ENCODE data around the gene CHD1L.
"Not testable (repeated sequence)": the region's sequence is repeated elsewhere in the genome, so short reads cannot be mapped to it uniquely, and the experiment has no call there.

The CHD1L gene

DNA sequence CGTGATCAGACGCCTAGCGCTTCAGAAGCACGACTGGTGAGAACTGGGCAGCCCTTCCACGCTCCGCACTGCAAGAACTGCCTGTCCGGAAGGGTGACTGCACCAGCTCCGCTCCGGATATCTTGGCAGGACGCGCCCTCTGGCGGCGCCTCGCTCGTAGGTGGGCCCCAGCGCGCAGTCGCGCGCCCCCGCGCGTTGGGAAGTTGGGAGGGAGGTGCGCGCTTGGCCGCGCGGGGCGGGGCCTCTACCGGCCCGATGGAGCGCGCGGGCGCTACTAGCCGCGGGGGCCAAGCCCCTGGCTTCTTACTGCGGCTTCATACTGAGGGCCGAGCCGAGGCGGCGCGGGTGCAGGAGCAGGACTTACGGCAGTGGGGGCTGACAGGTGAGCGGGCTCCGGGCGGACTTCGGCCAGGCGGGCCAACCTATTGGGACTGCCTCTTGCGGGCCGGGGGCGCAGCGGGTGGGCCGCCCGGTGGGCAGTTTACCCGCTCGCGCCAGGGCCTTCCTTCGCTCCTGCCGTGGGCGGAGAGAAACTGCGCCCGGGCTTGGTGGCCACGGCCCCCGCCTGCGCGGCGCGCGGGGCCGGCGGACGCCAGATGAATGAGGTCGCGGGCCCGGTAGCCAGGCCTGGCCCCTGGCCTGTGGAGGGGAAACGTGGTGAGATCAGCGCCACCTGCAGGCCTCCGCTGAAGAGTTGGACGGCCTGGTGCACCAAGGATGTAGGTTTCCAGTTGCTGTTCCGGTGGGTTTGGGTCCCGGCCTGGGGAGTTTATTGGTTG lies at the start of gene CHD1L:
CHD1L (plus strand) TSS at position 236 of the 779 bp plus-strand sequence; CDS start at position 256, 20 bp downstream.
- DNase-seq, result peak; percentile 99

DNA sequence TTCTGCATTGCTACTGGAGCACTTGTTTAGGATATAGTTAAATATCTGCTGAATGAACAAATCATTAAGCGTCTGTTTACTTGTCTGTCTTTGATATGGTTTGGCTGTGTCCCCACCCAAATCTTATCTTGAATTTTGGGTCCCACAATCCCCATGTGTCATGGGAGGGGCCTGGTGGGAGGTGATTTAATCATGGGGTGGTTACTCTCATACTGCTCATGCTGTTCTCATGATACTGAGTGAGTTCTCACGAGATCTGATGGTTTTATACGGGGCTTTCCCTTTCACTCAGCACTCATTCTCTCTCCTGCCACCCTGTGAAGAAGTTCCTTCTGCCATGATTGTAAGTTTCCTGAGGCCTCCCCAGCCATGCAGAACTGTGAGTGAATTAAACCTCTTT lies 45.2 kb upstream of the CHD1L start:
- not testable (repeated sequence) for DNase-seq

DNA sequence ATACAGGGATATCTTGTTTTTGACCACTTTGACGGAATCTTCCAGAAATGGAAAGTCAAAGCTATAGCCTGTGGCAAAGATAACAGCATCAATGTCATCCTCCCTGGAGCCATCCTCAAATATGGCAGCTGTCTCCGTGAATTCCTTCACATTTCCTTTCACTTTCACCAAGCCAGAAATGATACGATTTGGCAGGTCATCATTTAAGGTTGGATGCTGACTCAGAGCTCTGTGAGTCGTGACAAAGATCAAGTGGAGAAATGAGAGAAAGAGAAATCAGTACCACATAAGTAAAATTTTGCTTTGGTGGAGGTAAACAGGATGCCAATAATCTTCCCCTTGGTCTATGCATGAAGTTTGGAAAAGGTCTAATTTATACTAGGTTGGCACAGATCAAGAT lies 41.2 kb upstream of the CHD1L start:
- DNase-seq, result no peak

DNA sequence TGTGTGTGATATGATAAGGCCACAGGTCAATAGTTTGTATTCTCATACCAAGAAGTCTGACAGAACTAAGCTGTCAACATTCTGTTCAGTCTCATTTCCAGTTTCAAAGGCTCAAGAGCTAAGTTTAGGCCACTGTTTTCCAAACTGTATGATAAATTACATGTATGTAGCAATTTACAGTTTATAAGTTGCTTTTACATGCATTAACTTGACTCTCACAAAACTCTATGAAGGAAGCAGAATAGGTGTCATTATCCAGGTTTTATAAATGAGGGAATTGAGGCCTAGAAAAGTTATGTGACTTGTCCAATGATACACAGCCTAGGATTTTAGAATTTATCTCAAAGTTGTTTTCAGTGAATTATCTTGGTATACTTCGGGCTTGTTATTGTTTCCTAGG lies 40.7 kb upstream of the CHD1L start:
- no peak for DNase-seq

DNA sequence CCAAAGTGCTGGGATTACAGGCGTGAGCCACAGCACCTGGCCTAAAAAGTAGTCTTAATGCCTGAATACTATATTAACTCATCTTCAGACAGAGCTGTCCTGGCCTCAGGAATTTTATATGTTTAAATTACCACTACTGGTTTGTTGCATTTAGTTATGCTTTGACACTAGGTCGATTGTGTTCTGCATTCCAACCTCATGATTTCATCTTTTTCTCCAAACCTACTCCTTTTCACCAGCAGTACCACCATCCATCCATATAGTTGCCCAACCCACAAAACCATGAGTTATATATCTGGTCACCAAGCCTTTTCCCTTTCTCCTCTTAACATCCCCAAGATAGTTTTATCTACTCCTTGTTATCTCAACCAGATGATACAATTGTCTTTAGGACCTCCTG lies 39.9 kb upstream of the CHD1L start:
- DNase-seq, result no peak

DNA sequence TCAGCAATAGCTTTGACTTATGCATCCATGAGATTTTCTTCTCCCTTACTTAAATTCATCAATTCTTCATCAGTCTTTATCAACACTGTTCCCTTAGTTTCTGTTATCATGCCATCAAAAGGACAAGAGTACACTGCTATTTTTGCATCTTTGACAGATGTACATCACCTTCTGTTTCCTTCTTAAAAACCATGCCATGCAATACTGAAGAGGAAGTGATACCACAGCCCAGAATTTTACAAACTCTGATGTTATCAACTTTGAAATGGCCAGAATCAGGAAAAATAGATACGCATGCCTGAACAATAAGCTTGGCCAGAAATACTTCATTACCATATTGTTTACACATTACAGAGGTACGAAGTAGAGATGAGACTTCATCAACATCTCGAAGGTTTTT lies 38.4 kb upstream of the CHD1L start:
- no peak for DNase-seq

DNA sequence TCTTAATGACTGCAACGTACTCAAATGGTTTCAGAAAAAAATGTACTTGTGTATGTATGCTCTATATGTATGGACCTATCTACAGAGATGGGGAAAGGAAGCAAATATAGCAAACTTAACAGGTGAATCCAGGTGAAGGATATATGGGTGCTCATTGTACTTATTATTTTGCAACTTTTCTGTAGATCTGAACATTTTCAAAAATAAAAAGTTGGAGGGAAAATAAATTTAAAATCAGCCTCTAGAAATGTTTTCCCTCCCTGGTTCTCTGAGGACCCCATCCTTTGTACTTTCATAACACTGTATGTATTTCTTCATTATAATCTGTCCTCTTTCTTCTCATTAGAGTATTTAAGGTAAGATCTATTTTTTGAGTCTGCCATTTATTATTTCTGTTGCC lies 35.3 kb upstream of the CHD1L start:
- no peak for DNase-seq

DNA sequence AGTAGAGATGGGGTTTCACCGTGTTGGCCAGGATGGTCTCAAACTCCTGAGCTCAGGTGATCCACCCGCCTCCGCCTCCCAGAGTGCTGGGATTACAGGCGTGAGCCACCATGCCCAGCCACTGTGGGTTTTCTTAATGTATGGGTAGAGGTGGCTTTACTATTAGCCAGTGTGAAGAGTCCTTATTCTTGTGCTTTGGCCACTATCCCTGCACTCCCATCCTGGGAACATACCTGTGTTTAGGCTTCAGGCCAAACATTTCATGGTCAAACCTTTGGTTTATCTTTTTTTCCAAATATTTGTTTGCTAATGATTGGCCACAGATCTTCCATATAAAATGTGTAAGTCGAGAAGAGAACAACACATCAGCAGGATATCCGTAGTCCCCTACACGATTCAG lies 33.9 kb upstream of the CHD1L start:
- no peak for DNase-seq

DNA sequence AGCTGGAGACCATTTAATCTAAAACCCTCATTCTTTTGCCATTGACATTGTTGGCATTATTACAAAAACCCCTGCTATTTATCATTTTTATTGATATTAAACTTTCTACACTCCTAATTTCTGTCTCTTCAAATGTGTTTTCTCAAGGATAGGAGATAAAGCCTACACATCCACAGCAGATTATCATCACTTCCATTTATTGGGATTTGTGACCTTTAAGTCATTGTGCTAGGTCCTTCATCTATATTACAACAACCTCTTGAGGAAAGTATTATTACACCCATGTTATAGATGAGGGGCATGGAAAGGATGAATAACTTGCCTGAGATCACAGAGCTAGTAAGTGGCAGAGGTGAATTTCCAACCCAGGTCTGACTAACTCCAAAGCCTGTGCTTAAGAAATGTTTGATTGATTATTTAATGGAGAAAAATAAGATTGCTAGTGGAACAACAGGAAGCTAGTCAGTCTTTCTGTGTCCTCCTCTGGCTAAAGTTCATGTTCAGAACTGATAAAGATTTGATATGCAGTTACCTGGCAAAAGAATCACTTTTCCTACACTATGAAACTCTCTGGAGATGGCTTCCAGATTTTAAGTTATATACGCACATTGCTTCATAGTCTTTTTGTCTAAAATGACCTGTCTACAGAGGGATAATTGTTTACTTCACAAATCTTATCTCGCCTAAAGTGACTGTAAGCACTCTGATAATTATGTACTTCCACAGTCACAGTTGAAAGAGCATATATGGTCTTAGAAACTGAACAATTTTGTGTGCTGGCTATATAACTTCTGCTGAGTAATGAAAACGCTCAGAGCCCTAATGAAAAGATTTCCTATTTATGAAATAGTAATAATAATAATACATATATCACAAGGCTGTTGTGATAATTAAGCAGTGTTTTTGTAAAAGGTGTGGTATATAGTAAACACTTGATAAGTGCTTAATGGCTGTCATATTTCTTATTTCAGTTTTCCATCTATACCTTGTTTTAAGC lies 32.4 kb upstream of the CHD1L start:
- no peak for DNase-seq

DNA sequence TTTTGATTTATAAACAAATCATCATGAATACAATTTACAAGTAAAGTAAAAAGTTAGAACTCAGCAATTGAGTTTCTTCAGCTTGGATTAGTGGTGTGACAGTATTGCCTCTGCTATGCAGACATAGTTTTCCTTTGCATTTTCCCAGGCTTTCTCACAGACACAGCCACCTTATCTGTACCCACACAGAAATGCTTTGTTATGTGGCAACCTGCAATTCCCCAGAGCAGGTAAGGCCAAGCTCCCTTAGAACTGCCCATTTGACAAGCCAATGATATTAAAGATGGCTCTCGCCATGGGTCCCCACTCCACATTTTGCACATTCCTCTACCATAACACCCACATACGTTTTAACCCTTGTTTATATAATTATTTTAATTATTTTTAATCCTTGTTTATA lies 31.5 kb upstream of the CHD1L start:
- DNase-seq, result no peak

DNA sequence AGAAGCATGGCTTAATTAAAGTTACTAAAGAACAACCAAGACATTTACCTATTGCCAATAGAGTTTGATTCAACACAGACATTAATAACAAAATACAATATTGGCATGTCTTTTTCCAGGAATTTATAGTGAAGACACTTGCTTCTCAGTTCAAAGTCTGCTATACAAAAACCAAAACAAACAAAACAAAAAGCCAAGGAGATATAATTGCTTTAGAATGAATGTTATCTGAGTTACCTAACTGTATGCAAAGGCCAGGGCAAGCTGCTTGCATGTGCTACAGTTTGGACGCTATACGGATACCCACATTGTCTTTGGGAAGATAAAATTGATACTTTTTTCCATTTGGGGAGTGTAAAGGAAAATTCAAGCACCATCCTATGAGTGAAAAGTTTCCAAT lies 30.9 kb upstream of the CHD1L start:
- no peak for DNase-seq

DNA sequence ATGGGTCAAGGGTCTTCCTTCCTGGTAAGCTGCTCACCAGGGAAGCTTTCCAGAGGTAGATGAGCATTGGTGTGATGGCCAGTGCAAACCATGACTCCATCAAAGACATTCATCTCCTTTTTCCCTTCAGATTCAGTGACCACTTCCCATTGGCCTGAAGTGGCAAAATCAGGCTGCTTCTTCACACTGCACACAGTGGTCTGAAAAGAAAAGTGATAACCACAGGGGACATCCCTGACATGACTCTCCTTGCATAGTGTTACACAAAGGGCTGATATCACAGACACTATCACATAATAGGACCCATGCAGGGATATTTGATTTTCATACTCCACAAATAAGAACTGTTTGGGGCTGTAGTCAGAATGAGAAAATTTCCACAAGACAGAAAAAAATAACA lies 29.2 kb upstream of the CHD1L start:
- no peak for DNase-seq

DNA sequence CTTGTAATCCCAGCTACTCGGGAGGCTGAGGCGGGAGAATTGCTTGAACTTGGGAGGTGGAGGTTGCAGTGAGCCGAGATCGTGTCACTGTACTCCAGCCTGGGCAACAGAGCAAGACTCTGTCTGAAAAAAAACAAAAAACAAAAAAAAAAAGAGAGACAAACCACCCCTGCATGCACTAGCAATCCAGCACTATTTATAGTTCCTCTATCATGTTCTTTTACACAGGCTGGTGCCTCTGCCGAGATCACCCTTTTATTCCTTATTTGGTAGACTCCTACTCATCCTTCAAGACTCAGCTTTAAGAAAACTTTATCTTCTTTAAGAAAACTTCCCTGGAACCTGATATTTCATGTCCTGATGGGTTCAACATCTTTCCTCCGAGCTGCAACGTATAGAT lies 28.2 kb upstream of the CHD1L start:
- DNase-seq, result no peak

DNA sequence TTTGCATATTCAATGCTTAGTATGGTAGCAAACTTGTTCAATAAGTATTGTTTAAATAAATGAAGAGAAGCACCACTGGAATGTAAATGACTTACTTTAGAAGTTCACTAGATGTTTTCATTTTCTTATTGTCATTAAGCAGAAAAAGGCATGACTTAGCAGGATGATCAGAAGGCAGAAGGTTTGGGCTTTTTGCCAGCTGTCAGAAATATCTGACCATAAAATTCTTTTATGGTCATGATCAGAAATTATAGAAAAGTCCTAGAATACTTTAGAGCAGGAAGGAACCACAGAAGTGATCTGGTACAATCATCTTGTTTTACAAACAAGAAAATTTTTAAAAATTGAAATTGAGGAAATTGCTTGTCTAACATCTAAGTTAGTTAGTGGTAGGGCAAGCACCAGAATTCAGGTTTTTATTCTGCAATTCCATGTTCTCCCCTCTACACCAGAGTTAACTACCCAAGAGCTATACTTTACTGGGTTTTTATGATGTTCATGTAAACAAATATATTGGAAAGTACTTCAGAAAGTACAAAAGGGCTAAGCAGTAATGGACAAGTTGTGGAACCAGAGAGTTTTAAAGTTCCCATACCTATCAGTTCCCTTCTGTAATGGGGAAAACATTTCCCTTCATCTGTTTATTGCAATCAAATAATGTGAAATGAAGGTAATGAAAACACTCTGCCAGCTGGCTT lies 27.5 kb upstream of the CHD1L start:
- no peak for DNase-seq

DNA sequence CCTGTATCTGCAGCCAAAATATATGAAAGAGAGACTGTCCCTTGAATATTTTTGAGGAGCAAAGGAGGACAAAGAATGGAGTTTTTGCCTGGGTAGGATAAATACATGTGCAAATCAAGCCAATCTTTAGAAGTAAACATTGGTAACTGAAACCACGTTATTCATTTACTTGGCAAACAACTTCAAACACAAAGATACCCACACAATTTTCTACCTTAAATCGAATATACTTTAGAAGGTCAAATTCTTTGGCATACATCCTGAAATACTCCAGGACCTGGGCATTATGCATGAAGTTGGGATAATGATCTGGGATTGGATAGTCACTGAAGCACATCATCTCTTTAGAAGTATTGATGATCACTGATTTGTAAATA lies 27.0 kb upstream of the CHD1L start:
- DNase-seq, result no peak

DNA sequence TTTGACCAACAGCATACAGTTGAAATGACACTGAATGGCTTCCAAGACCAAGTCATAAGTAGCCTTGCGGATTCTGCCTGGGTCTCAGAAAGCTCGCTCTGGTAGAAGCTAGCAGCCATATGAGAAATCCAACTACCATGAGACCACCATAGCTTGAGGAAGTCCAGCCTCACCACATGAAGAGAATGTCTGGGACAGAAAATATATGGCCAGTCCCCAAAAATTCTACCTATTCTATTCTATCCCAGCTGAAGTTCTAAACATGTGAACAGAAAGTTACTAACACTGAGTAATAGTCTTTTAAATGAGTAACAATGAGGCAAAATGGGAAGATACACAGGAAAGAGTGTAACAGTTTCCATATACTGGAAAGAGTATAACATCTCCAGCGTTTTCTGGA lies 26.4 kb upstream of the CHD1L start:
- no peak for DNase-seq

DNA sequence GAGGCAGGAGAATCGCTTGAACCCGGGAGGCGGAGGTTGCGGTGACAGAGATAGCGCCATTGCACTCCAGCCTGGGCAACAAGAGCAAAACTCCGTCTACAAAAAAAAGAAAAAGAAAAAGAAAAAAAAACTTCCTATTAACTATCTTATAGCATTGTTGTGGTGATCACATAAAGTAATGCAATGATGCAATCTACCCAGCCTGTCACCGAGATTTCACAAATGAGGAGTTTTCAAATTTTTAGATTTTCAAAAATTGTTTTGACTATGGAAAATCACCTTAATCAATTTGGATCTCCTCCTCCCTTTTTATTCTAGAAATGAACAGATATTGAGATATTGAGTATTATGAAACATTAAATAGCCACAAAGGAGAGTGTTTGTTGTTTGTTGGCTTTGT lies 25.3 kb upstream of the CHD1L start:
- no peak for DNase-seq

DNA sequence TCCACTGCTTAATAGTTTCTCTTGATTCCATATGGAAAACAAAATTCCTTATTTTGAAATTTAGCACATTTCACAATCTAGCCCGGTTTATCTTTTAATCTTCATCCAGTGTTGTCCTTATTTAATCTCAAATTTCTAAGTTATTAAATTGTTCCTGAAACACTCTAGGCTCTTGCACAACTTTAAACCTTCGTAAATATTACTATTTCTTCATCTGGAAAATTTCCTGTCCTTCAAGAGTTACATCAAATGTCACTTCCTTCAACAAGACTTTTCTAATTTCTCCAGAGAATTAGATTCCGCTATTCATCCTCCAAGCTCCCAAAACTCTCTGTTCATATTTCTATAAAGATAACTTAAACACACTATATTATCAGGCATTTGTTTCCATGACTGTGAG lies 23.9 kb upstream of the CHD1L start:
- no peak for DNase-seq

DNA sequence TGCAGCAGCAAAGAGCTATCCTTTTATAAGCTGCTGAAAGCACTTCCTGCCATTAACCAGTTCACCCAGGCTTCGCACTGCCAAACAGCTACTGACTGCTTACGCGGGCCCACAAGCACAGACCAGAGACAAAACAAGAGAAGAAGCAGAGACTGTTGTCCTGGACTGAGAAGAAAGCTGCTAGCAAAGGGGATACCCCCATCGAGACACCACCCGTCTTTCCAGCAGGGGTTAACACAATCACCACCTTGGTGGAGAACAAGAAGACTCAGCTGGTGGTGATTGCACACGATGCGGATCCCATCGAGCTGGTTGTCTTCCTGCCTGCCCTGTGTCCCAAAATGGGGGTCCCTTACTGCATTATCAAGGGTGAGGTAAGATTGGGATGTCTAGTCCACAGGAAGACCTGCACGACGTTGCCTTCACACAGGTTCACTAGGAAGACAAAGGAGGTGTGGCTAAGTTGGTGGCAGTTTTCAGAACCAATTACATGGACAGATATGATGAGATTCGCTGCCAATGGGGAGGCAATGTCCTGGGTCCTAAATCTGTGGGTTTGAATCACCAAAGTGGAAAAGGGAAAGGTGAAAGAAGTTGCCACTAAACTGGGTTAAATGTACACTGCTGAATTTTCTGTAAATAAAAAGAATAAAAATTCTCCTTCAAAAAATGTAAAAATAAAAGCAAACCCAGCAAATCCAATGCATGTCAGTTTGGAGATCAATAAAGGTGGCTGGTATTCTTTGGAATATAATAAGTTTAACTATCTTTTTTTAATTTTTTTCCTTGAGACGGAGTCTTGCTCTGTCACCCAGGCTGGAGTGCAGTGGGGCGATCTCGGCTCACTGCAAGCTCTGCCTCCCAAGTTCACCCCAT lies 18.5 kb upstream of the CHD1L start:
- no peak for DNase-seq

DNA sequence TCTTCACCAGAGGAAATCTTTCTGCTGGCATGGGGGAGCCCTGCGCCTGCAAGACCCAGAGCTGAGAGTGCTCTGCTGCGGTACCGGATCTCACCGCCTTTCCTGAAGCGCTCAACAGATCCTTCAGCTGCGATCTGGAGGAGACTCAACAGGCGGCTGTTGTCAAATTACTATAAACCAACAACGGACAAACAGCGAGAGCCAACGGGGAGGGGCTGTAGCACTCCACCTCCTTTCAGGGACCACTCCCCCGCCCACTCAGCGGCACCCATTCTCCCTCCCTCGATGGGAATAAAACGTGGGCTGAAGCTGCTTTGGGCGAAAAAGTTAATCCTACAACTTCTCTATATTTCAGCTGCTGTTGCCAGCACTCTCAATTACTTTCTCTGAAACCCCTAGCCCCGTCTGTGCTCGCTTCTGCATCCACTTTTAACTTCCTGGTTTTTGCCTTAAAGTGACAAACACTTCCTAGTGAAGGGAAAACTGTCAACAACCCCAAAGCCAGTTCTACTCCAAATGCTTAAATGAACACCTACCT lies 17.2 kb upstream of the CHD1L start, which contains the start of gene FMO5:
FMO5 (minus strand) TSS at position 147 of the 538 bp plus-strand sequence. CDS start 310 bp downstream, outside the sequence.
- DNase-seq, result peak; percentile 64

DNA sequence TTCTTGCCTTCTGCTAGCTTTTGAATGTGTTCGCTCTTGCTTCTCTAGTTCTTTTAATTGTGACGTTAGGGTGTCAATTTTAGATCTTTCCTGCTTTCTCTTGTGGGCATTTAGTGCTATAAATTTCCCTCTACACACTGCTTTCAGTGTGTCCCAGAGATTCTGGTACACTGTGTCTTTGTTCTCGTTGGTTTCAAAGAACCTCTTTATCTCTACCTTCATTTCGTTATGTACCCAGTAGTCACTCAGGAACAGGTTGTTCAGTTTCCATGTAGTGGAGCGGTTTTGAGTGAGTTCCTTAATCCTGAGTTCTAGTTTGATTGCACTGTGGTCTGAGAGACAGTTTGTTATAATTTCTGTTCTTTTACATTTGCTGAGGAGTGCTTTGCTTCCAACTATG lies 11.5 kb upstream of the CHD1L start:
- DNase-seq, result not testable (repeated sequence)

DNA sequence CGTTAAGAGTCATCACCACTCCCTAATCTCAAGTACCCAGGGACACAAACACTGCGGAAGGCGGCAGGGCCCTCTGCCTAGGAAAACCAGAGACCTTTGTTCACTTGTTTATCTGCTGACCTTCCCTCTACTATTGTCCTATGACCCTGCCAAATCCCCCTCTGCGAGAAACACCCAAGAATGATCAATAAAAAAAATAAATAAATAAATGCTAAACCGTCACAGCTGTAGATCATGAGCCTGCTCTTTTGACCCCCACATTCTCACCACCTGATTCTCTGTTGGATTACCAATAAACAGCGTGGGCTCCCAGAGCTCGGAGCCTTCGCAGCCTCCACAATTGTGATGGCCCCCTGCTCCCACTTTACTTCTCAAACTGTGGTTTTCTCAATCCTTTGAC lies 8.6 kb upstream of the CHD1L start:
- not testable (repeated sequence) for DNase-seq
